Naive thymus-derived CD4-positive, alpha-beta T cell (primary cell): ENCODE measurements around the gene TSPAN31. TPM values are rescaled to one million over a fixed set of nuclear protein-coding genes. Genes with fewer than 3 reads are reported as not detected.
A peak's percentile ranks its signal among the peaks of the same experiment; 100 is the strongest.

ENCODE experiments used
- ATAC-seq: fragments of 150-1000 bp; cut with Tn5 transposase; 2 replicates; pipeline ENCODE4 v1.10.0; 2021; ENCODE audit warnings: mild to moderate bottlenecking, moderate library complexity
- CTCF ChIA-PET: fragments of 350-600 bp; sonication (Branson Sonifier 250); formaldehyde crosslinking; loops from one replicate; lab custom pipeline; 2021; ENCODE audit warnings: antibody characterized with exemption; lab: Charles Lee
- POLR2A ChIA-PET: fragments of 350-600 bp; sonication (Branson Sonifier 250); formaldehyde crosslinking; loops from one replicate; lab custom pipeline; 2021; ENCODE audit warnings: antibody characterized with exemption, inconsistent platforms; lab: Charles Lee
- DNase-seq, 9 donors: peaks; one replicate each; pipeline versions ENCODE4 v3.0.0 to v3.0.0-alpha.2; 2020 to 2022; ENCODE audit warnings: mixed read lengths in 1 of 9
- H3K27ac ChIP-seq: one replicate; pipeline ENCODE4 v1.7.0; 2013; ENCODE audit warnings: mild to moderate bottlenecking, low read depth, low read length, moderate library complexity
- H3K27me3 ChIP-seq, 2 donors: one replicate each; pipeline ENCODE4 v1.7.0; 2013; ENCODE audit warnings: low read length in 2 of 2, mild to moderate bottlenecking in 2 of 2, moderate library complexity in 2 of 2; ENCODE audit not compliant: control insufficient read depth in 2 of 2, insufficient read depth in 2 of 2
- H3K36me3 ChIP-seq, 3 experiments: 1 replicate in 2 of 3; 2 replicates in 1 of 3; pipeline ENCODE4 v1.7.0; 2013; ENCODE audit warnings: low read length in 3 of 3, mild to moderate bottlenecking in 3 of 3, moderate library complexity in 1 of 3; ENCODE audit not compliant: insufficient read depth in 3 of 3, control insufficient read depth in 2 of 3
- H3K4me1 ChIP-seq, 2 donors: one replicate each; pipeline ENCODE4 v1.7.0; 2013; ENCODE audit warnings: low read length in 2 of 2, mild to moderate bottlenecking in 2 of 2, moderate library complexity in 1 of 2; ENCODE audit not compliant: control insufficient read depth in 2 of 2, insufficient read depth in 2 of 2
- H3K4me3 ChIP-seq: 2 replicates; pipeline ENCODE4 v1.7.0; 2013; ENCODE audit warnings: mild to moderate bottlenecking, low read length
- H3K9me3 ChIP-seq, 3 experiments: 1 replicate in 2 of 3; 2 replicates in 1 of 3; pipeline ENCODE4 v1.7.0; 2013; ENCODE audit warnings: low read length in 3 of 3; ENCODE audit not compliant: control insufficient read depth in 2 of 3
- H3K27ac Mint-ChIP-seq, 9 donors: one replicate each; pipeline ENCODE4 v1.8.0; 2020 to 2022; ENCODE audit warnings: mixed read lengths in 9 of 9, mild to moderate bottlenecking in 8 of 9, moderate library complexity in 5 of 9, inconsistent platforms in 2 of 9
- H3K27me3 Mint-ChIP-seq, 5 donors: one replicate each; pipeline ENCODE4 v1.8.0; 2021 to 2022; ENCODE audit warnings: mixed read lengths in 5 of 5, mild to moderate bottlenecking in 1 of 5
- H3K36me3 Mint-ChIP-seq, 5 donors: one replicate each; pipeline ENCODE4 v1.8.0; 2020 to 2022; ENCODE audit warnings: mixed read lengths in 5 of 5, mild to moderate bottlenecking in 3 of 5, inconsistent platforms in 1 of 5
- H3K4me1 Mint-ChIP-seq, 7 donors: one replicate each; pipeline ENCODE4 v1.8.0; 2020 to 2022; ENCODE audit warnings: mixed read lengths in 7 of 7, mild to moderate bottlenecking in 3 of 7, inconsistent platforms in 1 of 7
- H3K4me3 Mint-ChIP-seq, 10 donors: one replicate each; pipeline ENCODE4 v1.8.0; 2020 to 2022; ENCODE audit warnings: mild to moderate bottlenecking in 10 of 10, mixed read lengths in 10 of 10, moderate library complexity in 6 of 10, inconsistent platforms in 2 of 10
- H3K9me3 Mint-ChIP-seq, 11 donors: one replicate each; pipeline ENCODE4 v1.8.0; 2020 to 2022; ENCODE audit warnings: mixed read lengths in 11 of 11, mild to moderate bottlenecking in 4 of 11, inconsistent platforms in 1 of 11, moderate library complexity in 1 of 11
- intact Hi-C, 2 donors: fragments of 100-400 bp; cut with micrococcal nuclease; formaldehyde crosslinking; loops; one replicate each; pipeline ENCODE4 v1.15.1; 2023
- polyA plus RNA-seq, 2 donors: library from polyadenylated mRNA; unstranded; fragments of 300-500 nt; fragmentation: Illumina TruSeq; gene quantifications; one replicate each; pipeline ENCODE4 v1.2.3, GENCODE V29; 2021
- total RNA-seq, 6 experiments: library from RNA in 5 of 6; stranded (reverse) in 5 of 6; gene quantifications; 1 replicate in 5 of 6; 2 replicates in 1 of 6; pipeline ENCODE4 v1.2.3 and lab custom pipeline; 2021 to 2026

The TSPAN31 gene
- total and polyA plus RNA-seq, 7 experiments from 2014 or later: 12.3 to 50.5 (median 23.2) TPM

GRCh38 chr12:57734591-57734990 is 10.2 kb upstream of the TSPAN31 start:
- ChIA-PET CTCF (interaction anchor here (0.9 kb wide), 2 partner anchors 25 to 62 kb away, joined by 3 to 5 read pairs; no protein-coding TSS in a partner anchor), POLR2A (interaction anchor here (1.4 kb wide), 1 partner anchor 10 kb away, joined by 4 read pairs; no protein-coding TSS in a partner anchor)
- H3K27ac Mint-ChIP-seq: peak overlapping the region in 8 of 9 donors; percentile 39 to 92 (median 61)
- H3K27ac ChIP-seq: peak overlapping the region; percentile 28
- H3K4me1 ChIP-seq: peaks cover 3 to 8% of the 10 kb centered on the region in 2 donors
- H3K9me3 ChIP-seq: no peaks in the 10 kb centered on the region
- intact Hi-C loops: no loop called here
- H3K36me3 Mint-ChIP-seq: peaks cover 9 to 58% (median 20%) of the 10 kb centered on the region in 5 donors
- no peak overlapping the region for H3K4me3 Mint-ChIP-seq
- no peak for ATAC-seq
- H3K27me3 ChIP-seq: no peaks in the 10 kb centered on the region
- no peaks in the 10 kb centered on the region for H3K9me3 Mint-ChIP-seq
- no peaks in the 10 kb centered on the region for H3K27me3 Mint-ChIP-seq
- no peak overlapping the region for H3K4me3 ChIP-seq
- peaks cover 12 to 27% (median 23%) of the 10 kb centered on the region in 7 donors for H3K4me1 Mint-ChIP-seq
- DNase-seq: no peak
- peaks cover 36 to 92% (median 39%) of the 10 kb centered on the region in 3 experiments for H3K36me3 ChIP-seq

GRCh38 chr12:57735198-57735855 is 9.5 kb upstream of the TSPAN31 start:
- Histone ChIP-seq H3K4me3 (no peak overlapping the region), H3K27me3 (no peaks in the 10 kb centered on the region), H3K27ac (peak overlapping the region; percentile 38), H3K9me3 (no peaks in the 10 kb centered on the region), H3K36me3 (peaks cover 32 to 89% (median 35%) of the 10 kb centered on the region in 3 experiments), H3K4me1 (peaks cover 11 to 16% of the 10 kb centered on the region in 2 donors)
- no peak overlapping the region for H3K4me3 Mint-ChIP-seq
- ChIA-PET POLR2A (interaction anchor here (1.4 kb wide), 1 partner anchor 11 kb away, joined by 4 read pairs; no protein-coding TSS in a partner anchor), CTCF (interaction anchor here (0.9 kb wide), 2 partner anchors 24 to 62 kb away, joined by 3 to 5 read pairs; no protein-coding TSS in a partner anchor)
- H3K27me3 Mint-ChIP-seq: no peaks in the 10 kb centered on the region
- intact Hi-C loops: no loop called here
- DNase-seq (no peak), ATAC-seq (no peak)
- no peaks in the 10 kb centered on the region for H3K9me3 Mint-ChIP-seq
- H3K27ac Mint-ChIP-seq: peak overlapping the region in 8 of 9 donors; percentile 39 to 92 (median 66)
- peaks cover 13 to 34% (median 25%) of the 10 kb centered on the region in 7 donors for H3K4me1 Mint-ChIP-seq
- peaks cover 9 to 51% (median 16%) of the 10 kb centered on the region in 5 donors for H3K36me3 Mint-ChIP-seq

GRCh38 chr12:57735952-57736740 is 8.7 kb upstream of the TSPAN31 start:
- H3K9me3 ChIP-seq: no peaks in the 10 kb centered on the region
- POLR2A ChIA-PET: no interaction called here
- intact Hi-C loops: no loop called here
- ATAC-seq (no peak), DNase-seq (no peak)
- CTCF ChIA-PET: interaction anchor here (0.6 kb wide), 1 partner anchor 66 kb away, joined by 3 read pairs; no protein-coding TSS in a partner anchor
- Mint-ChIP-seq H3K4me1 (peaks cover 21 to 42% (median 32%) of the 10 kb centered on the region in 7 donors), H3K27ac (peak overlapping the region in 4 of 9 donors; percentile 23 to 78 (median 54)), H3K9me3 (peaks cover 0 to 2% (median 0%) of the 10 kb centered on the region in 11 donors), H3K27me3 (no peaks in the 10 kb centered on the region), H3K36me3 (peaks cover 9 to 42% (median 15%) of the 10 kb centered on the region in 5 donors), H3K4me3 (no peak overlapping the region)
- H3K27me3 ChIP-seq: no peaks in the 10 kb centered on the region
- peaks cover 23 to 81% (median 27%) of the 10 kb centered on the region in 3 experiments for H3K36me3 ChIP-seq
- H3K4me1 ChIP-seq: peaks cover 16 to 22% of the 10 kb centered on the region in 2 donors
- peak overlapping the region; percentile 38 for H3K27ac ChIP-seq
- H3K4me3 ChIP-seq: no peak overlapping the region

GRCh38 chr12:57736741-57737466 is 7.9 kb upstream of the TSPAN31 start:
- Histone ChIP-seq H3K4me1 (peaks cover 16 to 22% of the 10 kb centered on the region in 2 donors), H3K4me3 (no peak overlapping the region), H3K36me3 (peaks cover 17 to 73% (median 23%) of the 10 kb centered on the region in 3 experiments), H3K9me3 (no peaks in the 10 kb centered on the region), H3K27me3 (no peaks in the 10 kb centered on the region), H3K27ac (no peak overlapping the region)
- Mint-ChIP-seq H3K4me1 (peaks cover 23 to 50% (median 36%) of the 10 kb centered on the region in 7 donors), H3K27ac (peak overlapping the region in 7 of 9 donors; percentile 15 to 78 (median 36)), H3K36me3 (peaks cover 4 to 36% (median 15%) of the 10 kb centered on the region in 5 donors), H3K27me3 (no peaks in the 10 kb centered on the region), H3K4me3 (peak overlapping the region in 1 of 10 donors; percentile 50), H3K9me3 (peaks cover 0 to 2% (median 0%) of the 10 kb centered on the region in 11 donors)
- ChIA-PET POLR2A (interaction anchor here (0.6 kb wide), 1 partner anchor 1718 kb away, joined by 4 read pairs; no protein-coding TSS in a partner anchor), CTCF (interaction anchor here (0.6 kb wide), 1 partner anchor 65 kb away, joined by 3 read pairs; no protein-coding TSS in a partner anchor)
- DNase-seq: no peak
- intact Hi-C loops: no loop called here
- no peak for ATAC-seq

GRCh38 chr12:57737467-57738460 is 7.1 kb upstream of the TSPAN31 start:
- Mint-ChIP-seq H3K4me1 (peaks cover 23 to 57% (median 41%) of the 10 kb centered on the region in 7 donors), H3K27me3 (no peaks in the 10 kb centered on the region), H3K9me3 (peaks cover 0 to 2% (median 0%) of the 10 kb centered on the region in 11 donors), H3K27ac (no peak overlapping the region), H3K36me3 (peaks cover 1 to 27% (median 15%) of the 10 kb centered on the region in 5 donors), H3K4me3 (no peak overlapping the region)
- Histone ChIP-seq H3K36me3 (peaks cover 17 to 65% (median 21%) of the 10 kb centered on the region in 3 experiments), H3K27me3 (no peaks in the 10 kb centered on the region), H3K4me3 (no peak overlapping the region), H3K9me3 (no peaks in the 10 kb centered on the region), H3K4me1 (peaks cover 23 to 28% of the 10 kb centered on the region in 2 donors), H3K27ac (no peak overlapping the region)
- POLR2A ChIA-PET: interaction anchor here (0.5 to 0.6 kb wide), 2 partner anchors 73 to 1718 kb away, joined by 4 to 6 read pairs; no protein-coding TSS in a partner anchor
- DNase-seq: no peak
- intact Hi-C loops: no loop called here
- CTCF ChIA-PET: no interaction called here
- no peak for ATAC-seq
